DMS79 treated with DMSO at 0.1 percent for 48 hours (cell line): ENCODE measurements around the gene ASB16.
"Not testable (repeated sequence)": the region's sequence is repeated elsewhere in the genome, so short reads cannot be mapped to it uniquely, and the experiment has no call there.

Experiments used
- DNase-seq: peaks from one replicate; lab custom pipeline; 2025; lab: John Stamatoyannopoulos, UW

ASB16 gene

DNA sequence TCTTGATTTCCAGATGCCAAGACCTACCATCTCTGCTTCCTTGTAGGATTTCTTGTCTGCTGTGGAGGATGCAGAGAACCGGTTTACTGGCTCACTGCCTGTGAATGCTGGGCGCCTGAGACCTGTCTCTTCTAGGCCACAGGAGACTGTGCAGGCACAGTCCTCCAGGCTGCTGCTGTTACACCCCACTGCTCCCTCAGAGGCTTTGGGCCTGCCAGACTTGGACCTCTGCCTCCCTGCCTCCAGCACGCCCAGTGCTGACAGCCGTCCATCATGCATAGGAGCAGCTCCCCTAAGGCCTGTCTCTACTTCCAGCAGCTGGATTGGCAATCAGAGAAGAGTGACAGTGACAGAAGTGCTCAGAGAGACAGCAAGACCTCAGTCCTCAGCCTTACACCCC lies 22.7 kb upstream of the ASB16 start:
- DNase-seq, result no peak

DNA sequence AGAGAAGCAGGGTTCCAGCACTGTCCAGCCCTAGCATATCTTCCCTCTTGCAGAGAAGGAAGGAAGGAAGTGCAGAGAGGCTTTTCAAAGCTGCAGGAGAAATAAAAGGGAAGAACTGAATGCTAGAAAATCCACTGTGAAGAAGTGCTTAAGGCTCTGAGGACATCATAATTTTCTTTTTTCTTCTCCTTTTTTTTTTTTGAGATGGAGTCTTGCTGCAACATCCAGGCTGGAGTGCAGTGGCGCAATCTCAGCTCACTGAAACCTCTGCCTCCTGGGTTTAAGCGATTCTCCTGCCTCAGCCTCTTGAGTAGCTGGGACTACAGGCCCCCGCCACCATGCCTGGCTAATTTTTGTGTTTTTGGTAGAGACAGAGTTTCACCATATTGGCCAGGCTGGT lies 21.4 kb upstream of the ASB16 start:
- DNase-seq, result not testable (repeated sequence)

DNA sequence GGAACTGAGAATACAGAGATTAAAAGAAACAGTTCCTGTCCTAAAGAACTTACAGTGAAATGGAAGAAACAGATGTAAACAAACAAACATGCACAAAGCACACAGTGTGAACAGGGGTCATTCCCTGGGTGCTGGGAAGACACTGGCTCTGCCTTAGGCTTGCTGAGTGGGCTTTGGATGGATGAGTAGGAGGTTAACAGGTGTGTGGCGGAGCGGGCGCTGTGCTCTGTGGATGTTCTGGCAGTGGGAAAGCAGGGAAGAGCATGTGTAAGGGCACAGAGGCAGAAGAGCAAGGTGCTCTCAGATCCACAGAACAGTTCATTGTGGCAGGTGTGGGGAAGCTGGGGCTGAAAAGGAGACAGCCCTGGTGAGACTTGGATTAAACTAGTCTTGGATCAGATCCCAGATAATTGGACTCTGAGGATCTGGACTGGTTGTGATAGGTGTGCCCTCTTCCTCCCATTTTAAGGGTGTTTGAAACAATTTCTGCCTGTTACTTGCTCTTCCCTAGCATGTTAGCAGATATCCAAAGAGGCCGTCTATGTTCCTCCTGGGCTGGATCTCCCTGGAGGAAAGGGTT lies 20.7 kb upstream of the ASB16 start:
- DNase-seq, result no peak

DNA sequence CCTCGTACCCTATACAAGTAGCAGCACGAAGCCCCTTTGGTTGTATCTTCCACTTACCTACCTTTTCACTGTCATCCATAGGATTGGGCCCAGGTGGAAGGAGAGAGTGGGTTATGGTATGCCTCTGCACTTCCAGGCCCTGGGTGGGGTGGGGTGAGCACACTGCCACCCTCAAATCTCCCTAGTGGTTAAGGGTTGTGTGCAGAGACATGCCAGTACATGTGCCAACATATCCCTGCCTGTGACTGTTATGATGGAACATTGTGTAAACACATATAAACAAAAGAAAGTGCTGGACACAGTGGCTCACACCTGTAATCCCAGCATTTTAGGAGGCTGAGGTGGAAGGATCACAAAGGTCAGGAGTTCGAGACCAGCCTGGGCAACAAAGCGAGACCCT lies 17.6 kb upstream of the ASB16 start:
- DNase-seq, result no peak

DNA sequence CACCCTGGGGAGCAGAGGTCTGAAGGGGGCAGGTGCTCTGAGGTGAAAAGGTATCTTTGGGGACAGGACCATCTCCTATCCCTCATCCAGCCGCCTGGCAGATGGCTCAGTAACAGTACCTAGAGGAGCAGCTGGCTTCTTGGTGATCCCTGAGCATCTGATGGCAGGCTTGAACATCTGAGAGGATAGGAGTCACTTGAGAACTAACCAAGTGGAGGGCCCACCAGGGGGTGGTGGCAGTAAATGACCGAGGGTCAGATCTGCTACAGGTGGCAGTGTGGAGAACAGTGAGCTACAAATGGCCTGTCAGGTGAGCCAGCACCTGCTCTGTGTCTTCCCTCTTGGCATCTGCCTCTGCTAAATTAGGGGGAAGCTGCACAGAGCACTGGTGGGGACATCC lies 15.0 kb upstream of the ASB16 start:
- DNase-seq, result no peak

DNA sequence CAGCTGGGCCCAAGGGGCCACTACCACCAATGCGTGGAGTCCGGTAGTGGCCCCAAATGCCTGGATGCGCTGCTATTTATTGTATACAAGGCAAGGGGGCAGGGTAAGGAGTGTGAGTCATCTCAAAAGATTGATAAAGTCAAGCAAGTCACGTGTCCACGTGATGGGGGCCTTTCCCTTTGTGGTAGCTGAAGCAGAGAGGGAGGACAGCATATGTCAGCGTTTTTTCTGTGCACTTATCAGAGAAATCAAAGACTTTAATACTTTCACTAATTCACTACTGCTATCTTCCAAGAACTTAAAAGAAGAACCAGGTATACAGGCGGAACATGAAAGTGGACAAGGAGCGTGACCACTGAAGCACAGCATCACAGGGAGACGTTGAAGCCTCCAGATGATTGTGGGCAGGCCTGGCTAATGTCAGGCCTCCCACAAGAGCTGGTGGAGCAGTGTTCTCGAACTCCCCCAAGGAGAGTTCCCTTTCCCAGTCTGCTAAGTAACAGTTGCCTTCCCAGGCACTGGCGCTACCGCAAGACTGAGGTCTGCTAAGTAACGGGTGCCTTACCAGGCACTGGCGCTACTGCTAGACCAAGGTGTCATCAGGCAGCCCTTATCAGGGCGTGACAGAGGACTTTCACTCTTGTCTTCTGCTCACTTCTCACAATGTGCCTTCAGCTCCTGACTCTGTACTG lies 10.8 kb upstream of the ASB16 start:
- DNase-seq, result no peak

DNA sequence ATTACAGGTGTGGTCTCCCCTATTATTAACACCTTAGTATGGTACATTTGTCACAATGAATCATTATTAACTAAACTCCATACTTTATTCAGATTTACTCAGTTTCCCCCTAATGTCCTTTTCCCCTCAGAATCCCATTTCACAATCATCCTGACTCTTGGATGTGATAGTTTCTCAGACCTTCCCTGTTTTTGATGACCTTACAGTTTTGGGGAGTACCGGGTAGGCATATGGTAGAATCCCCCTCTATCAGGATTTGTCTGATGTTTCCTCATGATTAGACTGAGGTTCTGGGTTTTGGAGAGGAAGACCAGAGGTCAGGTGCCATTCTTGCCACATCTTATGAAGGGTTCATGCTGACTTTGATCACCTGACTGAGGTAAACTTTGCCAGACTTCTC lies 6.0 kb upstream of the ASB16 start:
- no peak for DNase-seq

DNA sequence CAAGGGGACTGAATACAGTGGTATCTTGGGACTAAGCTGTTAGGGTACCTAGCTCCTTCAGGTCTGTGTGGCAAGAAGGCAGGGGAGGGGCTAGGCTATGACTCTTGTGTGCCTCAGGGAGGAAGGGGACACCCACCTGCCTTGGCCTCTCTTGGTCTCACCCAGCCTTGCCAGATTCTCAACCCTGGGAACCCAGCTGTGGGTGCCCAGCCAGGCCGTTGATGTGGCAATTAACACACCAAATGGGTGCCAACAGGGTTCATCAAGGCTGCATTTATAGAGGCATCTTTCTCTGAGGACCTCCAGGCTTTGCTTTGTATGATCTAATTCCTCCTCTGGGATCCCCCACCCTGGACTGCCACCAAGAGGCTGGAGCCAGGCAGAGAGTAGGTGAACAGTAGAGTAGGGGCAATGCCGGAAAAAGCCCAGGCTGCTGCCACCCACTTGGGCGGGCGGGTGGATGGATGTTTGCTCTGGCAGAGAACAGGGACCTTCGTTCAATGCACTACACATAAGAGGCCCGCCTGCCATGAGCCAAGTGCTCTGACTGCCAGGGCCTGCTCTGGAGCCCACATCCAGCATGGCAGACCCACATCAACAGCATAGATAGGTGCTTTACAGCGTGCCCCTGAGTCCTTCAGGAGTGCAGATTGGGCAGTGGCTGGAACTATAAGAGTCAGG lies 3.2 kb upstream of the ASB16 start:
- DNase-seq, result no peak

DNA sequence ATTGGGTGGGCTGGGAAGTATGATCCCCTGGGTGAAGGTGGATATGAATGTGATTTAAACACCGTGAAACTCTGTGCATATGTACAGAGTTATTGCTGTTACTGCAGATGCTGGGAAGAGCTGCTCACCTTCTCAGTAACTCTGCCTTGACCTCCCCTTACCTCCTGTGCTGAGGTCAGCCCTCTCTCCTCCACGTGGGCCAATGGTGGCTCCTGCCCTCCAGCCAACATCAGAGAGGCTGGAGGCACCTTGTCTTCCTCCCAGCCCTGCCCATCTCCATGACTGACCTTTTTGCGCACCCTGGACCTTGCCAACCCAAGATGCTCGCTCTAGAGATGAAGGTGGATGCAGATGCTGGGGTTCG lies 387 bp upstream of the ASB16 start:
- DNase-seq, result no peak

DNA sequence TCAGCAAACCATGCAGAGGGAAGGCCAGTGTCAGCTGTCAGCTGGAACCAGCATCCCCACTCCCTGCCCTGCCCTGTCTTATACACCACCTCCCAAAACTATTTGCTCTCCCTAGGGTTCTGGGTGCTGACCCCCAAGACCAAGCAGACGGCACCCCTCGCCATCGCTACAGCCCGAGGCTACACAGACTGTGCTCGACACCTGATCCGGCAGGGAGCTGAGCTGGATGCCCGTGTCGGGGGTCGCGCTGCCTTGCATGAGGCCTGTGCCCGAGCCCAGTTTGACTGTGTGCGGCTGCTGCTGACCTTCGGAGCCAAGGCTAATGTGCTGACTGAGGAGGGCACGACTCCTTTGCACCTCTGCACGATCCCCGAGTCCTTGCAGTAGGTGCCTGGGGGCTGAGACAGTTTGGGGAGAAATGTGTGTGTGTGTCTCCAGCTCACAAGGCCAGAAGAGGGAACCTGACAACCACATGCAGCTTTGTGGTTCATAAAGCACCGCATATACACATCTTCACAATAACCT lies 1.5 kb downstream of the ASB16 start:
- no peak for DNase-seq

DNA sequence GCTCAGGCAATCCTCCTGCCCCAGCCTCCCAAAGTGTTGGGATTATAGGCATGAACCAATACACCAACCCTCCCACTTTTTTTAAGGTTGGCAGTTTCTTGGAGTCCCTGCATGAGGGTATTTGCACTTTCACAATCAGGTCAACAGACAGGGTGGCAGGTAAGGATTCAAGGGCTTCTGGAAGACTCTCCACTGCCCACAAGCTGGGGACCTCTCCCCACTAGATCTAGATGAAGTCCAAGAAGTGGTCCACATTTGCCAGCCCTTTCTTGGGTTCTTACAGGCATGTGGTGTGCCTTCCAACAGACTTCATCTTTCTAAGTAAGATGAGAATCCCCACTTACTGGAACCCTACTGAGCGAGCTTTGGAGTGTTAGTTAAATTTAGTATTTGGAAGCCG lies 3.9 kb downstream of the ASB16 start:
- DNase-seq, result no peak

DNA sequence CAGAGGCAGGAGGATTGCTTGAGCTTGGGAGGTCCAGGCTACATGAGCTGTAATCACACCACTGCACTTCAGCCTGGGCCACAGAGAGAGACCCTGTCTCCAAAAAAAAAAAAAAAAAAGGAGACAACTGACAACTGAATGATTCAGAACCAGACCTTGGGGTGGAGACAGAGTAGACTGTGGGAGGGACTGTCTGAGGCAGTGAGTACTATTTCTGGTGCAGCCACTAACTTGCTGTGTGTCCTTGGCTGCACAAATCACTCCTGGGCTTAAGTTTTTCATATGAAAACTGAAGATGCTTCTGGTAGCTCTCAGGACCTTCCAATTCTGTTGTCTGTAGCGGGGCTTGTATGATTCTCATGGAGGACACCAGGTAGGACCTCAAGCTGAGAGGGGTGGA lies 5.8 kb downstream of the ASB16 start:
- DNase-seq, result no peak

DNA sequence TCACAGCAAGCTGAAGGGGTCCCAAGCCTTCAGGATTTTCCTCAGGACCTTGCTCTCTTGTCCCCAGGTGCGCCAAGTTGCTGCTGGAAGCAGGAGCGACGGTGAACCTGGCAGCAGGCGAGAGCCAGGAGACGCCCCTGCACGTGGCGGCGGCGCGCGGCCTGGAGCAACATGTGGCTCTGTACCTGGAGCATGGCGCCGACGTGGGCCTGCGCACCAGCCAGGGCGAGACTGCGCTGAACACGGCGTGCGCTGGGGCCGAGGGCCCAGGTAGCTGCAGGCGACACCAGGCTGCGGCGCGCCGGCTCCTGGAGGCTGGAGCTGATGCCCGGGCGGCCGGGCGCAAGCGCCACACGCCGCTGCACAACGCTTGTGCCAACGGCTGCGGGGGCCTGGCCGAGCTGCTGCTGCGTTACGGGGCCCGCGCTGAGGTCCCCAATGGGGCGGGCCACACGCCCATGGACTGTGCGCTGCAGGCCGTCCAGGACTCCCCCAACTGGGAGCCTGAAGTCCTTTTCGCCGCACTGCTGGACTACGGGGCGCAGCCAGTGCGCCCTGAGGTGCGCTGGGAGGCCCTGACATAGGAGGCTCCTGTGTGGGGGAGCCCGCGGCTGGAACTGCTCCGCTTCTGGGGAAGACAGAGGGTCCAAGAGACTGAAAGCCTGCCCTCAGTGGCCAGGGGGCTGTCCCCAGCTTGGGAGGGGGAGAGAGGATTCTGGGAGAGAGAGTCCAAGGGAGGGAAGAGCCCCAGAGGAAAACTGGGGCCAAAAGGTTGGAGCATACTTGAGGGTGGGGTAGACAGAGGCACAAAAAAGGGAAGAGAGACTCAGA lies 6.4 kb downstream of the ASB16 start:
- DNase-seq, result no peak

DNA sequence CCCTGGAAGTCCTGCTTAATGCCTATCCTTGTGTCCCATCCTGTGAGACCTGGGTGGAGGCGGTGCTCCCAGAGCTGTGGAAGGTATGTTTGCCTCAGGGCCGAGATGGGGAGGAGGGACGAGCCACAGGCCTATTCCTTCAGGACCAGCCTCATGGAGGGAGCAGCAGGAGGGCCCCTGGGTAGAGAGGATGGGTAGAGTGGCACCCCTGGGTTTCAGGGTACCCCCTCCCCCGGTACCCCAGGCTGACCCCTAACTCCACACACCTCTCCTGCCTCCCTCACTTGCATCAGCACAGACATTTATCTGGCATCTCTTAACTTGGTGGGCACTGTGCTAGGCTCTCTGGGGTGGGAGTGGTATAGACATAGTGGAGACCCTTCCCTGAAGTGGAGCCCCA lies 7.1 kb downstream of the ASB16 start:
- DNase-seq, result no peak

DNA sequence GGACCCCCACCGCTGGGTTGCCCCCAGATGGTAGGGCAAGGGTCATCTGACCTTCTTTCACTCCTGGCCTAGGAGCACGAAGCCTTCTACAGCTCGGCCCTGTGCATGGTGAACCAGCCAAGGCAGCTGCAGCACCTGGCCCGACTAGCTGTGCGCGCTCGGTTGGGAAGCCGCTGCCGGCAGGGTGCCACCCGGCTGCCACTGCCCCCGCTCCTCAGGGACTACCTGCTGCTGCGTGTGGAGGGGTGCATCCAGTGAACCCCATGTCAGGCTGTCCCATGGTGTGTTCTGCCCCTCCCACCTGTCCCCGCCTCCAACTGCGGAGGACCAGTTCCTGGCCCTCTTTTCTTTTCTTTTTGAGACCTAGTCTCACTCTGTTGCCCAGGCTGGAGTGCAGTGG lies 7.6 kb downstream of the ASB16 start:
- no peak for DNase-seq

DNA sequence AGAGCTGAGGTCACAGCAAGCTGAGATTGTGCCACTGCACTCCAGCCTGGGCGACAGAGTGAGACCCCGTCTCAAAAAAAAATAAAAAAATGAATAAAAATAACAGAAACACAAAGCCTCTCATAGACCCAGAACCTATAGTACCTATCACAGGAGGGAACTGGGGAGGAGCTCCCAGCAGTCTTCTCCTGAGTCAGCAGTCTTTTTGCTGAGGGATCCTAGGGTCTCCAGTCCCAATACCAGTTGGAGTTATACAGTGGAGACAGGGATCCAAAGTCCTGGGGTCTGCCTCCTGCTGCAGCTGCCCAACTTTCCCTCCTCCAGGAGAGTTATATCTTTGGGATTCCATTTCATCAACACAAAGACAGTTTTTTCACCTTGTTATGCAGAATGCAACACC lies 12.5 kb downstream of the ASB16 start:
- DNase-seq, result no peak

DNA sequence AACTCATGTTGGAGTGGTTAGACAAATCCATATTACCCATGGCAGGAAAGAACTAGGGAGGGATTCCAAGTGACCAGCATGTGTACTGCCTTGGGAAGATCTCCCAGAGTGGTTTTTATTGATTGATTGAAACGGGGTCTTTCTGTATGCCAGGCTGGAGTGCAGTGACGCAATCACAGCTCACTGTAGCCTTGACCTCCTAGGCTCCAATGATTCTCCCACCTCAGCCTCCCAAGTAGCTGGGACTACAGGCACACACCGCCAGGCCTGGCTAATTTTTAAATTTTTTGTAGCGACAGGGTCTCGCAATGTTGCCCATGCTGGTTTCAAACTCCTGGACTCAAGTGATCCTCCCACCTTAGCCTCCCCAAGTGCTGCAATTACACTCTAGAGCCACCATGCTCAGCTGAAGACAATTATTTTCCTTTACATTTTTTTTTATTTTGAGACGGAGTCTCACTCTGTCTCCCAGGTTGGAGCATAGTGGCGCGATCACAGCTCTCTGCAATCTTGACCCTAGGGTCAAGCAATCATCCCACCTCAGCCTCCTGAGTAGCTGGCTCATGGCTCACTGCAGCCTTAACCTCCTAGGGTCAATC lies 13.8 kb downstream of the ASB16 start:
- DNase-seq, result no peak

DNA sequence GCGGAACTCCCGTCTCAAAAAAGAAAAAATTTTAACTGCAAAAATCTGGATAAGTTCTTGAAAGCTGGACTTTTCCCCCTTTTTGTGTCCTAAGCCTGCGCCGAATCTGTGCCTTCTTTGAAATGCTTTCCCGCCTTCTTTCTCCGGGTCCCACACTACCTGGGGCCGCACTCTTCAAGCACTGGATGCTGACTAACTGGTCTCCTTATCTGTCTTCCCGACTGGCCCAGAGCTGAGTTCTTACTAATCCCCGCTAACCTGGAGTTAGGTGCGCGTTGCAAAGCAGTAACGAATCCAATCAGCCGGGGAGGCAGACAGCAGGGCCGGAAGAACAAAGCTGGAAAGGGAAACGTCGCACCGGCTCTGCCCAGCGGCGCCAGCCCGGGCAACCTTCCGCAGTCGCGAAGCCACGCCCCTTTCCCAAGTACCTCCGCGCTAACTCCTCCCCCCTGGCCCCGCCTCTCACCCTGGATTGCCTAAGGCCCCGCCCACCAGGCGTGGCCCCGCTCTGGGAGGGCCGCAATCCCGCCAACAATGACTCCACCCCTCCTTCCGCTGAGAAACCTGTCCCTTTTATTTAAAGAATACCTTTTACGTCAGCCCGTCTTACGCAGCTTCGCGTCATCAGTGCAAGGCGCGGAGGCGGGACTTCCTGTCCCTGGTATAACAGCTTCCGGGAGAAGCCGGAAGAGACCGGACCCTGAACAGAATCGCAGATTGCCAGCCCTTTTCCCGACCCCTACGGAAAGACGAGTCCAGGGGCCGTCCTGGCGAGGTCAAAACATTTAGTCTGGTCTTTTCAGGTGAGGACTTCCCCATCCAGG lies 16.0 kb downstream of the ASB16 start, which contains the start of gene TMUB2:
Gene TMUB2, plus strand, starts transcription at position 666 of the 824 bp plus-strand sequence. CDS start 737 bp downstream, outside the sequence.
- peak; percentile 99 for DNase-seq

DNA sequence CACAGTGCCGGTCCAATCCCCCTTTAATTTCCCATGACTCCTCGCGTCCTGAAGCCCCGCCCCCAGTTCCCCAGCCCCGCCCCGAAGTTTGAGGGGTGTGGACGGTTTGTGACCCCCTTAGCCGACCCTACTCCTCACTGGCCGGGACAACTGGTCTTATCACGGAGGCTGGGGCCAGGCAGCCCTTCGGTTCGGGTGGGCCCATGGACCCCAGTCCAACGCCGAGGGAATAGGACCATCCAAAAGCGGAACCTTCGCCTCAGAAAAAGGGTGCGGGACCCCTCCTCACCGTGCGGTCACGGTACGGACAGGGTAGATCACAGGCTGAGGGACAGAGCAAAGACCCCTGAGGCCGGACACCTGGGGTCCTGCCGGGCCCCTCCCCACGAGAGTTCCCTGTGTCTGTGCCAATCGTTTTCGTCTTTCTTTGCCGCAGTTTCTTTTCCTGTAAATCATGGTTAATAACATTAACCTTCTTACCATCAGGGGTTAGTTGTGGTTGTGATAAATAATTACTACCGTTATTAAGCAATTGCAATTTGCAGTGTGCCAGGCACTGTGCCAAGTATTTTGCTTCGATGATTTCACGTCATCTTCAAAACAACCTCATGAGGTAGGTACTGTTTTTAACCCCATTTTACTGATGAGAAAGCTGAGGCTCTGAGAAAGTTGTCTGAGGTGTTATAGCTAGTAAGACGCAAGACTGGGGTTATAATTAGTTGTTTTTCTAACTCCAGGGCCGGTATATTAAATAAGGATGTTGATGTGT lies 16.8 kb downstream of the ASB16 start:
- DNase-seq, result no peak
